ENCODE results near the gene CHURC1. TPM values are rescaled to one million over a fixed set of nuclear protein-coding genes. Genes with fewer than 3 reads are reported as not detected.

Gene CHURC1
- total RNA-seq, 1 experiment from 2014 or later: 52.6 TPM

- H3K4me1 Mint-ChIP-seq (ENCODE audit: low read depth, unreplicated experiment): peaks cover 12% of the 10 kb centered on the region
- peaks cover 6% of the 10 kb centered on the region for H3K36me3 Mint-ChIP-seq (ENCODE audit: insufficient read depth, unreplicated experiment)
- no peaks in the 10 kb centered on the region for H3K36me3 ChIP-seq (ENCODE audit: control insufficient read depth, insufficient read depth, low read length)
- intact Hi-C loops (cut with micrococcal nuclease; ENCODE audit: unreplicated experiment): no loop called here
- peaks cover 41% of the 10 kb centered on the region for H3K4me1 ChIP-seq
- peak overlapping the region; percentile 81 for H3K27ac Mint-ChIP-seq (ENCODE audit: unreplicated experiment)
- H3K4me3 Mint-ChIP-seq (ENCODE audit: unreplicated experiment): peak overlapping the region; percentile 80
- BruUV-seq (replicated peaks): no TSS peak
- ChIA-PET POLR2A (no interaction called here), CTCF (no interaction called here)
- no peaks in the 10 kb centered on the region for H3K27me3 ChIP-seq (replicated peaks; ENCODE audit: control insufficient read depth, insufficient read depth, low read length)
- H3K4me3 ChIP-seq (ENCODE audit: low read depth, low read length): no peak overlapping the region
- no peak for DNase-seq
- no peaks in the 10 kb centered on the region for H3K27me3 Mint-ChIP-seq (ENCODE audit: insufficient read depth, unreplicated experiment)
- TF ChIP-seq CTCF (IDR thresholded peaks at IDR 0.05; ENCODE audit: insufficient read depth in 1 of 2, low read depth in 1 of 2, low read length in 1 of 2, severe bottlenecking in 1 of 2, unreplicated experiment in 1 of 2): no peak
- H3K9me3 ChIP-seq: no peaks in the 10 kb centered on the region
- H3K9me3 Mint-ChIP-seq (ENCODE audit: unreplicated experiment): no peaks in the 10 kb centered on the region
These were observed 58.8 kb downstream of the CHURC1 start for GRCh38 chr14:64973026-64973442.

GRCh38 chr14:64973826-64974225 lies 59.6 kb downstream of the CHURC1 start:
- Mint-ChIP-seq H3K4me1 (ENCODE audit: low read depth, unreplicated experiment) (peaks cover 16% of the 10 kb centered on the region), H3K4me3 (ENCODE audit: unreplicated experiment) (no peak overlapping the region), H3K27ac (ENCODE audit: unreplicated experiment) (no peak overlapping the region), H3K27me3 (ENCODE audit: insufficient read depth, unreplicated experiment) (no peaks in the 10 kb centered on the region), H3K36me3 (ENCODE audit: insufficient read depth, unreplicated experiment) (no peaks in the 10 kb centered on the region), H3K9me3 (ENCODE audit: unreplicated experiment) (no peaks in the 10 kb centered on the region)
- Histone ChIP-seq H3K9me3 (no peaks in the 10 kb centered on the region), H3K4me1 (peaks cover 41% of the 10 kb centered on the region), H3K27me3 (replicated peaks; ENCODE audit: control insufficient read depth, insufficient read depth, low read length) (no peaks in the 10 kb centered on the region), H3K4me3 (ENCODE audit: low read depth, low read length) (no peak overlapping the region), H3K36me3 (ENCODE audit: control insufficient read depth, insufficient read depth, low read length) (no peaks in the 10 kb centered on the region)
- POLR2A ChIA-PET: no interaction called here
- no peak for TF ChIP-seq CTCF (IDR thresholded peaks at IDR 0.05; ENCODE audit: insufficient read depth in 1 of 2, low read depth in 1 of 2, low read length in 1 of 2, severe bottlenecking in 1 of 2, unreplicated experiment in 1 of 2)
- DNase-seq: no peak
- intact Hi-C loops (cut with micrococcal nuclease; ENCODE audit: unreplicated experiment): no loop called here
- no TSS peak for BruUV-seq (replicated peaks)
- CTCF ChIA-PET: interaction anchor here (0.7 to 1.8 kb wide), 2 partner anchors 13 to 94 kb away, joined by 3 to 8 read pairs; partner anchors contain the start of gene FNTB

GRCh38 chr14:64974563-64974962 lies 60.3 kb downstream of the CHURC1 start:
- Histone ChIP-seq H3K4me3 (ENCODE audit: low read depth, low read length) (no peak overlapping the region), H3K27me3 (replicated peaks; ENCODE audit: control insufficient read depth, insufficient read depth, low read length) (no peaks in the 10 kb centered on the region), H3K4me1 (peaks cover 45% of the 10 kb centered on the region), H3K36me3 (ENCODE audit: control insufficient read depth, insufficient read depth, low read length) (no peaks in the 10 kb centered on the region), H3K9me3 (no peaks in the 10 kb centered on the region)
- no peak overlapping the region for H3K27ac Mint-ChIP-seq (ENCODE audit: unreplicated experiment)
- TF ChIP-seq CTCF (IDR thresholded peaks at IDR 0.05; ENCODE audit: insufficient read depth in 1 of 2, low read depth in 1 of 2, low read length in 1 of 2, severe bottlenecking in 1 of 2, unreplicated experiment in 1 of 2): no peak
- H3K36me3 Mint-ChIP-seq (ENCODE audit: insufficient read depth, unreplicated experiment): no peaks in the 10 kb centered on the region
- H3K4me3 Mint-ChIP-seq (ENCODE audit: unreplicated experiment): no peak overlapping the region
- intact Hi-C loops (cut with micrococcal nuclease; ENCODE audit: unreplicated experiment): no loop called here
- ChIA-PET CTCF (interaction anchor here (1.8 kb wide), 1 partner anchor 12 kb away, joined by 8 read pairs; the partner anchor contains the start of gene FNTB), POLR2A (no interaction called here)
- no TSS peak for BruUV-seq (replicated peaks)
- no peaks in the 10 kb centered on the region for H3K9me3 Mint-ChIP-seq (ENCODE audit: unreplicated experiment)
- H3K27me3 Mint-ChIP-seq (ENCODE audit: insufficient read depth, unreplicated experiment): no peaks in the 10 kb centered on the region
- H3K4me1 Mint-ChIP-seq (ENCODE audit: low read depth, unreplicated experiment): peaks cover 21% of the 10 kb centered on the region
- no peak for DNase-seq
